Measurements from ENCODE around the gene MYO7A.

DNA sequence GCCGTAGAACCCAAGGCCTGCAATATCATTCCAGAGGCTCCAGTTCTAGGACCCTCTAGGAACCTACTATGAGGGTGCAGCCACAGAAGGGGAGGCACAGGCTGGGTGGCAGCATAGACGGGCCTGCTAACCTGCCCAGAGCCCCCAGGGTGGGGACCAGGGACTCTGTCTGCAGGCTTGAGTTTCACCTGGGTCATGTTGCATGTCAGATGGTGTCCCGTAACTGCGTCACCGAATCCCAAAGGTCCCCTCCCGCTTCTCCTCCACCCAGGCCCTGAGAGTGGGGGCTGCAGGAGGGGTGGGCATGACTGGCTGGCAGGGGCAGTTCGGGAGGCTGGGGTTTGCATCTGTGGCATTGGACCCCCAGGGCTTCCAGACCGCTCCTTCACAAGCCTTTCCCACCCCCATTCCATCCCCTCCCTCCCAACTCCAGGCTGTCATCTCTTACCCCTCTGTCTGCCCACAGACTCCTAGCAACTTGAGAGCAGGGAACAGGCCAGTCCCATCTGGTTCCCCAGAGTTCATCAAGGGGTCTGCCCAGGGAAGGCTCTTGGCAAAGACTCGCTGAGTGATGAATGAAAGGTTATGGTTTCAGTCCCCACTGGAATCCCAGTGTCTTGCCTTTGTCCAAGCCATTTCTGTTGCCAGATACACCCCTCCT lies 16.3 kb downstream of the MYO7A start:
- TF ChIP-seq, protein P1, sequence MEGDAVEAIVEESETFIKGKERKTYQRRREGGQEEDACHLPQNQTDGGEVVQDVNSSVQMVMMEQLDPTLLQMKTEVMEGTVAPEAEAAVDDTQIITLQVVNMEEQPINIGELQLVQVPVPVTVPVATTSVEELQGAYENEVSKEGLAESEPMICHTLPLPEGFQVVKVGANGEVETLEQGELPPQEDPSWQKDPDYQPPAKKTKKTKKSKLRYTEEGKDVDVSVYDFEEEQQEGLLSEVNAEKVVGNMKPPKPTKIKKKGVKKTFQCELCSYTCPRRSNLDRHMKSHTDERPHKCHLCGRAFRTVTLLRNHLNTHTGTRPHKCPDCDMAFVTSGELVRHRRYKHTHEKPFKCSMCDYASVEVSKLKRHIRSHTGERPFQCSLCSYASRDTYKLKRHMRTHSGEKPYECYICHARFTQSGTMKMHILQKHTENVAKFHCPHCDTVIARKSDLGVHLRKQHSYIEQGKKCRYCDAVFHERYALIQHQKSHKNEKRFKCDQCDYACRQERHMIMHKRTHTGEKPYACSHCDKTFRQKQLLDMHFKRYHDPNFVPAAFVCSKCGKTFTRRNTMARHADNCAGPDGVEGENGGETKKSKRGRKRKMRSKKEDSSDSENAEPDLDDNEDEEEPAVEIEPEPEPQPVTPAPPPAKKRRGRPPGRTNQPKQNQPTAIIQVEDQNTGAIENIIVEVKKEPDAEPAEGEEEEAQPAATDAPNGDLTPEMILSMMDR (IDR thresholded peaks at IDR 0.05; ENCODE audit: extremely low read depth in 1 of 2, insufficient read depth in 1 of 2, low read depth in 1 of 2, low read length in 2 of 2) = no peak
- TF ChIP-seq POLR2AphosphoS5 (IDR thresholded peaks at IDR 0.05; ENCODE audit: insufficient read depth, low read depth, low read length) (no peak), POLR2A (IDR thresholded peaks at IDR 0.05; ENCODE audit: low read depth, low read length) (no peak), MYC (IDR thresholded peaks at IDR 0.05; ENCODE audit: low read depth, low read length) (no peak), EZH2 (IDR thresholded peaks at IDR 0.05; ENCODE audit: borderline replicate concordance, low read depth, low read length, severe bottlenecking) (no peak), MAX (IDR thresholded peaks at IDR 0.05; ENCODE audit: insufficient read depth, insufficient read length) (no peak)

All from endothelial cell of umbilical vein (primary cell).